HPDE6-E6E7 (cell line): ENCODE results near the gene CCR3.
"Not testable (repeated sequence)": the region's sequence is repeated elsewhere in the genome, so short reads cannot be mapped to it uniquely, and the experiment has no call there.

Experiments used
- DNase-seq: peaks from one replicate; pipeline ENCODE4 v3.0.0; 2011; ENCODE audit warnings: missing footprints; ENCODE audit errors: extremely low spot score

Gene CCR3

DNA sequence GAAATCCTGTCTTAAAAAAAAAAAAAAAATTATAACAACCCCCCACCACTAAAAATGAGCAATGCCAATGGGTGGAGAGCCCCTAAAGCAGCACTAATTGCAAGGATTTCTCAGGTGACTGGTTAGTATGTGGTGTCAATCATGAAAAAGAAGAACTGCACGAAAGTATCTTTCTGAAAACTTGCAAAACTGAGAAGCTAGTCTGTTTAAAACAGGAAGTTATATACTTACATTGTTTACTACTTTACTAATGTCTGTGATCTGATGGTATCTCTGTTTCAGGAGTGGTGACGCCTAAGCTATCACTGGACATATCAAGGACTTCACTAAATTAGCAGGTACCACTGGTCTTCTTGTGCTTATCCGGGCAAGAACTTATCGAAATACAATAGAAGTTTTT, at the start of gene CCR3:
Gene CCR3, plus strand, starts transcription at position 341 of the 400 bp plus-strand sequence. CDS start 22,699 bp downstream, outside the sequence.
- DNase-seq = no peak

DNA sequence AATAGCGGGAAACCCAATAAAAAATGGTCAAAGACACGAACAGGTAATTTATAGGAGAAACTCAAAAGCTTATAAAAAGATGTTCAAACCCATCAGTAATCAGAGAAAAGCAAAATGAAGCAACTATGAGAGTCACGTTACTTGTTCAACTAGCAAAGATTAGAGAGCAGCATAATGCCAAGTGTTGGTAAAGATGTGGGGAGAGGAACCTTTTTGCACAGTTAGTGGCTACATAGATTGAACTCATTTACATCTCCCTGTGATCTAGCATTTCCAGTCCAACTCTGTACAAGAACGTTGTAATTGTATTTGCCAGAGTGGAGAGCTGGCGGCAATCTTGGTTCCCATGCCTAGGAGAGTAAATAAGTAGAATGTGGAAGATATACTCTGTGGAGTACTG, 49.3 kb upstream of the CCR3 start:
- no peak for DNase-seq

DNA sequence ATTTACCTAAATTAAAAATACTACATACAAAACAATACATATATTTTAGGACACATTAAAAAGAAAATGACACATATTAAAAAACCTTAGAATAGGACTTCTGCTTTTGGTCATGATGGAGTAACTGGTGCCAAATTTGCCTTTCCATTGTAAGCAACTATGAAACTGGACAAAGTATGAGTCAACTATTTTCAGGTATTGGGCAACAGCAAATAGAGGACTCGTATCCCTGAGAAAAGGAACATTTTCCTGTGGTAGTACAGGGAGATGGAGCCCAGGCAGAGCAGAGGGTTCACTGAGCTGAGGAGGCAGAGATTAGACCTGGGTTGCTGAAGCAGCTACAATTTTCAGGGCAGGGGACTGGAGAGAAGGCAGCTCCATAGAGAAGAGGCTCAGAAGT, 48.8 kb upstream of the CCR3 start:
- no peak for DNase-seq

DNA sequence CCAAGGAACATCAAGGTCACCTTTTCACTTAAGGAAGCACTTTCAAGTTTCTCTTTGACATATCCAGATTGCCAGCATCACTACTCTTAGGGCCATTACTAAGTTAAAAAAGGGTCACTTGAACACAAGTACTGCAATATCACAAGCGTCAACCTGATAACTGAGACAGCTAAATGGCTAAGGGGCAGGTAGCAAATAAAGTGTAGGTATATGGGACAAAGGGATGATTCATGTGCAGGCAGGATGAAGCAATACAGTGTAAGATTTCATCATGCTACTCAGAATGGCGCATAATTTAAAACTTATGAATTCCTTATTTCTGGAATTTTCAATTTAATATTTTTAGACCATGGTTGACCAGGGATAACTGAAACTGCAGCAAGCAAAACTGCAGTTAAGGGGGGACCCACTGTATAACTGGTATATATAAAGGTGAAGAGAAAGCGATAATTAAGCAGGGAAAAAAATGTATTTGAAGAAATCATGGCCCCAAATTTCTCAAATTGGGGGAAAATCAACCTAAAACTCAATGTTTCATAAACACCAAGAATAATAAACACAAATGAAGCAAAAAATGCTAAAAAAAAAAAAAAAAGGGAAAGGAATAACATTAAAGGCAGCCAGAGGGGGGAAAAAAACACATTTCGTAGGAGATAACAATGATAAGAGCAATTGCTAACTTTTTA, 47.2 kb upstream of the CCR3 start:
- no peak for DNase-seq

DNA sequence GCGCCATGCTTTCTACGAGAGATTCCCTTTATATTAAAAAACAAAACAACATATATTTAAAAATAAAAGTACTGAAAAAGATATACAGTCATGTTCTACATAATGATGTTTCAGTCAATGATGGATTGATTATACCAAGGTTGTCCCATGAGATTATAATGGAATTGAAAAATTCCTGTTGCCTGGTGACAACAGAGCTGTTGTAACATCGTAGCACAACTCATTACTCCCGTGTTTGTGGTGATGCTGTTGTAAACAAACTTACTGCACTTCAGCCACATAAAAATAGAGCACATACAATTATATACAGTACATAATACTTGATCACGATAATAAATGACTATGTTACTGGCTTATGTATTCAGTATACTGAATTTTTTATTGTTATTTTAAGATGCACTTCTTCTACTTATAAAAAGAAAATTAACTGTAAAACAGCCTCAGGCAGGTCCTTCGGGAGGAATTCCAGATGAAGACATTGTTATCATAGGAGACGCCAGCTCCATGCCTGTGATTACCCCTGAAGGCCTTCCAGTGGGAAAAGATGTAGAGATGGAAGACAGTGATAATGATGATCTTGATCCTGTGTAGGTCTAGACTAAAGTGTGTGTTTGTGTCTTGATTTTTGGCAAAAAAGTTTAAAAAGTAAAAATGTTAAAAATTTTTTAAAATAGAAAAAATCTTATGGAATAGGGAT, 45.9 kb upstream of the CCR3 start:
- DNase-seq = no peak

DNA sequence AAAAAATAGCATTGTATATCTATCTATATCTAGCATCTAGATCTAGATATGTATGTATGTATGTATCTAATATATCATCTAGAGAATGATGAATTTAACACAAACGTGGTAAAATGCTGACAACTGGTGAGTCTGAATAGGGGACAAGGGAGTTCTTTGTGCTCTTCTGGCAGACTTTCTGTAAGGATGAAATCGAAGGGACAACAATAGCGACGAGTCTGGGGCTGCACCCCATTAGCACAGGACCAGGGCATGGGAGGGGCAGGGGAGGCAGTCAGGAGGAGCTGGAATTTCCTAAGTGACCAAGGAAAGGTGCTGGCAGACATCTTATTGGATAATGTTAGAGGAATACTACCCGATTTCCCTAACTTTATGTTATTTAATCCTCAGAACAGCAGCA, 42.0 kb upstream of the CCR3 start:
- no peak for DNase-seq

DNA sequence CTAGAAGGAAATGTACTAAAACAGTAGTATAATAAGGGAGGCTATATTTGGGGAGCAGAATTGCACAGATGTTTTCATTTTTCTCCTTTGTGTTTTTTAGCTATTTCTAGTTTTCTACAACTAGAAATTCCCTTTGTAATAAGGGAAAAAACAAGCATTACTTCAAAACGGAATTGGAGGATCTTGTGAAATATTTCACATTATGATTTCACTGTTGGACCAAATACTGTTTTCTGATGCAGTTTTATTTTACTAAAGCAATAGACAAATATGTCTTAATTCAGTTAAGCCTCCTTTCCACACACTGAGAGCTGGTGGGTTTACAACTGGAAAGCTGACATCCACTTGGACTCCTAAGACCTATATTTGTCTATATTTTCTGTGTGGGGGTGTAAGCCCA, 41.5 kb upstream of the CCR3 start:
- DNase-seq = no peak

DNA sequence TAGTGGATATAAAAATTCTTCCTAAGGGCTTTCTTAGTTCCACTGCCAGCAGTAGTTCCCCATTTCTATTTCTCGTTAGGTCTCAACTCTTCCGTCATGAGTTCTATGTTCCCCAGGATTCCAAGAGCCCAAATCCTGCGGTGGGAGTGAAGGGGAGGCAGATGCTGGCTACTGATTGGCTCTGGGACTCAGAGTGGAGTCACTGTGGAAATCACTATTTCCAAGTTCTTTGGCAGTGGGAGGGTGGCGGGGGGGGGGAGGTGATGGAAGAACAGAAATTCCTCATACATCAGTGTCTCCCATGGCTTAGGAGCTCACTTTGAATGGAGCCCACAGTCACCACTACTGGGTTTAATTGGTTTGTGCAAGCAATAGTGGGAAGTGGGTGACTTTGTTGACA, 39.7 kb upstream of the CCR3 start:
- no peak for DNase-seq

DNA sequence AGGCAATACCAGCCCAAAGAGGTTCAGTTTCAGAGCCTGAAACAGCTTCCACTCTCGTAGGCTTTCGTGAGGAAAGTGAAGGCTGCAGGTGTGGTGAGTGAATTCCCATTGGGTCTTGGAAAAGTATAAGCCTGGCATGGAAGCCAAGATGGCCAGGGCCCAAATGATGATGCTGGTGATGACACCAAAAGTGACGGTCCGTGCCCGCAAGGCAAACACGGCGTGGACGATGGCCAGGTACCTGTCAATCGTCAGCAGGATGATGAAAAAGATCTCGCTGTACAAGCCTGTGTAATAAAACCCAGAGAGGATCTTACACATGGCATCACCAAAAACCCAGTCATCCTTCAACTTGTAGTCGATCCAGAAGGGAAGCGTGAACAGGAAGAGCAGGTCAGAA, 38.6 kb upstream of the CCR3 start:
- no peak for DNase-seq

DNA sequence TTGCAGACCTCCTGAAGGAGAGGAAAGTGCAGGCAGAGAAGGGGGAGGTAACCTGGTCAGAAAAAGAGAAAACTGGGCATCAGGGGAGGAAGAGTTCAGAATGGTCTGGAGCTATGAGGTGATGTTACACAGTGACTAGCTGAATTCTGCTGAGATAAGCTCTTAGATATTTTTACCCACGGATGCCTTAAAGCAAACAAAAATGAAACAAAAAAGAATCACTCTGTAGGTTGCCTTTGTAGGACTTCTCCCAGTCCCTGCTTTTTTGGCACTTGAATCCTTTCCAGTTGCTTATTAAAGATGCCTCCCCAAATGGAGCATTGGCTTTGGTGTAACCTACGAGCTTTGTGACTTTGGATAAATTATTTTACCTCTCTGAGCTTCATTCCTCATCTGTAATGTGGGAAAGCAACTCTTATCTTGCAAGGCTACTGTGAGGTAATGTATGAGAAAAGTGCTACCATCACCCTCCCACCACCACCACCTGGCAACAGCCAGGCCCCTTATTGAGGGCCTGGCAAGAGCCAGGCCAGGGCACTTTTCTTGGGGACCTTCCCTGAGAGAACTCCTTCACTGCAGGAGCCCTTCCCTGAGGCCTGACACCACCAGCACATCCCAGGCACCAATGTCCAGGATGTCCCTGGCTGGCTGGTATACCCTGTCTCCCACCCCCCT, 36.8 kb upstream of the CCR3 start:
- no peak for DNase-seq

DNA sequence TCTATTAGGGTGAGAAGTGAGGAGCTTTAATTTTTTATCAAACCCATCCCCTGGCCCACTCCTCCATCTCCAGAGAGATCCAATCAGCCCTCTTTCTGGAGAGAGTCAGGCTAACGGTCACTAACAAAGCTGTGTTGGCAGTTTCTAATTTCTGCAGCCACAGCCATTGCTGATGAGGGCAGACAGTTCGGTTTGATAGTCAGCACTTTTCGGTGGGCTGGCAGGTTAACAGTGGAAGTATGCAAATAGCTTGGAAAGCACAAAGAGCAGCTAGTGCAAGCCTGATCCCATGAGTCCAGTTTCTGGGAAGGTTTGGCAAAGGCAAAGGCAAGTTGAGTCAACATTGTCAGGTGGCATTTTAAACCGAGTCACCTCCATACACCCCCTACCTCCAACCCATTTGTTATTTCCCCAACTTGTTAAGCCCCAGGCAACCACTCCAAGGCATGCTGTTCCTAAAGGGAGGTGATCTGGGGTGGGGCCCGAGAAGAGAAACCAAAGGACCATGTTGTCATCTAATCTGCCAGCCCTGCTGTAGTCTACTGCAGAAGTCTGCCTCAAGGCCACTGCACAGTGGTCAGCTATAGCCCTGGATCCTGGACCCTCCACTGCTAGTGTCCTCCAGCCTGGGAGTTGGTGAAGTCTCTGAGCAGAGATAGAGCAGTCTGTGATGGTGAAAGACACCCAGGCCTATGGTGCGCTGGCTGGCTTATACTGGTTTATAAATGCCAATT, 35.8 kb upstream of the CCR3 start:
- DNase-seq = no peak

DNA sequence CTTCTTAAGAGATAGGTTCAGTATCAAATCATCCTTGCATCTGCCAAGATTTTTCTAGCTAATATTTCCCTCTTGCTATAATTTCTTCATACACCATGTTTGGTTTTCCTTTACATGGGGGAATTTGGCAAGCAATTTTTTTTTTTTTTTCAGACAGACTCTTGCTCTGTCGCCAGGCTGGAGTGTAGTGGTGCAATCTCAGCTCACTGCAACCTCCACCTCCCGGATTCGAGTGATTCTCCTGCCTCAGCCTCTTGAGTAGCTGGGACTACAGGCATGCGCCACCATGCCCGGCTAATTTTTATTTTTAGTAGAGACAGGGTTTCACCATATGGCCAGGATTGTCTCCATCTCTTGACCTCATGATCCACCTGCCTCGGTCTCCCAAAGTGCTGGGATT, 34.7 kb upstream of the CCR3 start:
- DNase-seq = not testable (repeated sequence)

DNA sequence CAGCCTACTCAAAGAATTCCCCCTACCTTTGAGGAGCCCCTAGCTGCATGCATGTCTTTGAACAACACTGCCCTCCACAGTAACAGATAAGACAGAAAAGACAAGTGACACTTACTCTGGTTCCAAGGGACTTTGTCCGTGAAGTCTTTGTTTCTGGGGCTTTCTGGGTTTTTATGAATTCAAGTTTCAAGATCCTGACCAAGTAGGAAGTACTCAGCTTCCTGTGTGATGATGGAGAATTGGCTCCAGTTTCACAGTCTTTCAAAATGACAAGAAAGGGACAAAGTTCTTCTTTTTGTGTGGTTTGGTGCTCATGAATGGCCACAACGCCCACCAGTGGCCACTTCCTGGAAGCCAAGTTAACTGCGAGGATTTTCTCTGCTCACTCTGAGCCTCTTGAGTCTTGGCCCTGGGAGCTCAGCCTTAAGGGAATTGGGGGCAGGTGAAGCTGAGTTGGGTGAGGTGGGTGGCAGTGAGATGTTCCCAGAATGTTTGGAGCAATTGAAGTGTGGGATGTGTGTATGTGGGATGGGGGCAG, 34.0 kb upstream of the CCR3 start, which contains the start of gene CCR1:
Gene CCR1, minus strand, starts transcription at position 147 of the 538 bp plus-strand sequence. CDS start 4,000 bp downstream, outside the sequence.
- DNase-seq = no peak

DNA sequence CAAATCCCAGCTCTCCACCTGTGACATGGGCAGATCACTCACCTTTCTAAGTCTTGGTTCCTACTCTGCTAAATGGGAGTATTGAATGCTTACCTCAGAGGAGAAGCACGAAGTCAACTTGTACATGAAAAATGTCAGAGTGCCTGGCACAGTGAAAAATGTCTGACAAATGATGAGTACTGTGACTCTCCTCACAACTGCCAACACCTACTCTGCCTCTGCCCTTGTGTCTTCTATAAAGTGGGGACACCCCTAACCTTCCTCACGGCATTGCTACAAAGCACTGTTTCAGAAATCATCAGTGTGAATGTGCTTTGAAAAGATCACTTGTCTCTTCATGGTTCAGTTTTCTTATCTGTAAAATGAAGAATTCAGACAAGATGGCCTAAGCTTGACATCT, 33.2 kb upstream of the CCR3 start:
- DNase-seq = no peak

DNA sequence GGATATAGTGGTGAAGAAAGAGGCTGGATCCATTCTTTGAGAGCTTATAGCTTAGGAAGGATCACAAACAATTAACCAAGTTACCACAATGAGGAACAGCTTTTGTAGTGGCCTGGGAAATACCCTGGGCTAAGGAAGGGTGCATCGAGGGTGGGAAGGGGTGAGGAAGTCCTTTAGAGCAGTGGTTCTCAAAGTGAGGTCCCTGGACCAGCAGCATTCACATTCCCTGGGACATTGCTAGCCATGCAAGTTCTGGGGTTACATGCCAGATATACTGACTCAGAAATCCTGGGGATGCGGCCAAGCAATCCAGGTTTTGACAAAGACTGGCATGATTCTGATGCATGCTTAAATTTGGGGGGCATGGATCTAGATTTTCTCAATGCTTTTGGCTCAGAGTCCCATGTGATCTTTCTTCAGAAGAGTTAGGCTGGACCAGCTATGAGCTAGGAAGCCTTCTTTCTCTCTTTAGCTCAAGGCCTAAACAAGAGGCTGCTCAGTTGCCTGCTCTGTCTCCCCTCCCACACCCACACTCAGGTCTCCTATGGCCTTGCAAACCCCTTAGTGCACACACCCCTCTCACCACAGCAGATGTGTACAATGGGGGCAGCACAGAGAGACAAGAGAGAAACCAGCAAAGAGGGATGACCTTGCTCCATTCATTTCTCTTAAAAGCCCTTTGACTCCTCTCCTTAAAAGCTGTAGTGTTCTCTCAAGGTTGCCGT, 32.4 kb upstream of the CCR3 start:
- no peak for DNase-seq

DNA sequence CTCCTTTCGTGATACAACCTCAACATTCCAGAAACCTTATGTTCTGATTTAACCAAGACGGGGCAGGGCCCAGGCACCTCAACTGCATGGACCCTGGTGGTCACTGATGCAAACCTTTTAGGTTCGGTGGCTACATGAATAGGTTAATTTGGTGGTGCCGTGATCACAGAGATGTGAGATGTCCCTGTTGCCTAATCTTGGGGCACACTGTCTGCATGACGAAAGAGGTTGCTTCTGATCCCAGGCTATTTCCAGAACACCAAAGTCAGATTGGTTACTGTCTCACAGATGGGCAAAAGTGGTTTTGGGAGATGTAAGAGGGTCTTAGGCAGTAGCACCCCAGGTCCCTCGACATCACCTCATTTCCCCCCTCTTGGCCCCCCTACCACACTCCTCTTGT, 30.2 kb upstream of the CCR3 start:
- no peak for DNase-seq

DNA sequence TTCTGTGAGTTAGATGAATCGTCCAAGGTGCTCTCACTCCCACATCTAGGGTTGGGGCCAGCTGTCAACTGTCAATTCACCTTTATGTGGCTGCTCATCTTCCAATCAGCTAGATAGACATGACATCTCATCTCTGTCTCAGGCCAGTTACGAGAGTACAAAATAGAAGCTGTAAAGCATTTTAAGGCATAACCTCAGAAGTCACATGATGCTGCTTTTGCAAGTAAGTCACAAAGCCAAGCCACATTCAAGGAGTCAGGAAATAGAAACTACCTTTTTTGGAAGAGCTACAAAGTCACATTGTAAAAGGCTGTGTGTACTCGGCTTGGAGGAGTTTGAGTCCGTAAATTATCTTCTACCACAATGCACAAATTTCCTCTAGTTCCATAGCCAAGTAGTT, 29.1 kb upstream of the CCR3 start:
- no peak for DNase-seq

DNA sequence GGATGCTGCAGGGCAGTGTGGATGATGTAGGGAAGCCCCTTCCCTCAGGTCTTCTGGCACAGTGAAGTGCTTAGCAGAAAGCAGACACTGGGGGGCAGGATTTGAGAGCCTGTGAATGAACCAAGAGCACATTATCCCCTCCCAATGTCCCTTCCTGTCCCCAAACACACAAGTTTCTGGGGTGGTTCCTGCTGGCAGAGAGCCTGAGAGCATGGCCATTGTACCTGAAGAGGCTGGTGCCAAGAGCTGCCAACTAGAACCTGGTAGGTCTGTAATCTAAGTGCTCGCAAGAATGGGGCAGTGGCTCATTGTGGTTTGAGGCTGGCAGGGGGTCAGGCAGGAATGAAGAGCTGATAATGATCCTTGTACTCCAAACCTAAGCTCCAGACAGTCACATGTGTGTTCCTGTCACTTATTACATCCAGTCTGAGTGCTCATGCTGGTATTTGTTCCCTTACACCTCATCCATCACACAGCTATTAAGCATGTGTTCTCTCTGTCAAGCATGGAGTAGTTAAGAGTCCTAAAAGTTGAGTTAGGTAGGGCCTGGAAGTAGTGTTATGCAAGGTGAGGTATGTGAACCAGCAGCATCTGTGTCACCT, 27.4 kb upstream of the CCR3 start:
- no peak for DNase-seq

DNA sequence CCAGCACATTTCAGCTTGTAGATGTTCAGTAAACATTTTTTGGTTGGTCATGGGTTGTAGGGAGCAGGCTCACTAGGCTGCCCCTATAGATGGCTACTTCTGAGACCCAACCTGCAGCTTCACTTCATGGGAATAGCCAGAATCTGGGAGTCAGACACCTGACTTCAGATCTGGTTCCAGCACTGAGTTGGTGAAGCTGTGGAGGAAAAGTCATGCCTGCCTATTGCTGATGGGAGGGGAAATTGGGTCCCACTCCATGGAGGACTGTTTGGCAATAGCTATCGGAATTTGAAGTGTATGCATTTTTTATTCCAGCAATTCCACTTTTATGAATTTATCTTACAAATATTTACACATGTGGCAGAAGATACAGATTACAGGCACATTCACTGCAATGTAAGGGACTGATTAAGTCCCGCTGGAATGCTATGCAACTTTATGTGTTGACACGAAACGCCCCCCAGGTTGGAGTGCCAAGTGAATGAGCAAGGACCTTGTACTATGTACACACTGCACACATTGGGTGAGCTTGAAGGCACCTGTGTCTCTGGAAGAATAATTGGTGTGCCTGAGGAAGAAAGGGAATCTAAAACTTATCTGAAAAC, 26.3 kb upstream of the CCR3 start:
- DNase-seq = no peak

DNA sequence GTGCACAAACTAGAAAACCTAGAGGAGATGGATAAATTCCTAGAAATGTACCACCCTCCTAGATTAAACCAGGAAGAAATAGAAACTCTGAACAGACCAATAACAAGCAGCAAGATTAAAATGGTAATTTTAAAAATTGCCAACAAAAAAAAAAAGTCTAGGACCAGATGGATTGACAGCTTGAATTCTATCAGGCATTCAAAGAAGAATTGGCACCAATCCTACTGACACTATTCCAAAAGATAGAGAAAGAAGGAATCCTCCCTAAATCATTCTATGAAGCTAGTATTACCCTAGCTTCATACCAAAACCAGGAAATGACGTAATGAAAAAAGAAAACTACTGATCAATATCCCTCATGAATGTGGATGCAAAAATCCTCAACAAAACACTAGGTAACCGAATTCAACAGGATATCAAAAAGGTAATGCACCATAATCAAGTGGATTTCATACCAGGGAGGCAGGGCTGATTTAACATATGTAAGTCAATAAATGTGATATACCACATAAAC, 24.0 kb upstream of the CCR3 start:
- DNase-seq = no peak
